ENCODE measurements around the gene CT47A1. TPM values are rescaled to one million over a fixed set of nuclear protein-coding genes. Genes with fewer than 3 reads are reported as not detected.
"Not testable (repeated sequence)": the region's sequence is repeated elsewhere in the genome, so short reads cannot be mapped to it uniquely, and the experiment has no call there.

CT47A1 gene
- total RNA-seq (ENCODE audit: unreplicated experiment): not detected
- long read RNA-seq: 0 reads

DNA sequence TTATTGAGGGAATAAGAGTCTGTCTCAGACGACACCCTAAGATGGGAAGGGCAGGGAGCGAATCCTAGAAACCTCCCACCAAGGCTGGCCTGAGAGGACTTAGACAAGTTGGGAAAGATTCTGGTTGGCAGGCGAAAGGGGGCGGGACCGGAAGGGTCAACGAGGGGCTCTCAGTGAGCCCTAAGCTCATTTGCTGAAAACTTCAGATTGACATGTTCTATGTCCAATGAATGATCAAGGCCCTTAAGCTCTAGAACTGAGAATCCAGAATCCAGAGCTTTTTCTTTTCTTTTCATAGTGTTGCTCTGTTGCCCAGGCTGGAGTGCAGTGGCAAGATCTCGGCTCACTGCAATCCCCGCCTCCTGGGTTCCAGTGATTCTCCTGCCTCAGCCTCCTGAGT is at the start of gene CT47A1:
Gene CT47A1, minus strand, starts transcription at position 101 of the 400 bp plus-strand sequence. CDS start 231 bp downstream, outside the sequence.
- H3K4me3 Mint-ChIP-seq (ENCODE audit: unreplicated experiment); H3K27me3 Mint-ChIP-seq (ENCODE audit: unreplicated experiment); H3K4me1 Mint-ChIP-seq (ENCODE audit: low read depth, unreplicated experiment); H3K9me3 Mint-ChIP-seq (ENCODE audit: unreplicated experiment); DNase-seq; H3K36me3 Mint-ChIP-seq (ENCODE audit: unreplicated experiment); H3K27ac Mint-ChIP-seq (ENCODE audit: unreplicated experiment): not testable (repeated sequence)

DNA sequence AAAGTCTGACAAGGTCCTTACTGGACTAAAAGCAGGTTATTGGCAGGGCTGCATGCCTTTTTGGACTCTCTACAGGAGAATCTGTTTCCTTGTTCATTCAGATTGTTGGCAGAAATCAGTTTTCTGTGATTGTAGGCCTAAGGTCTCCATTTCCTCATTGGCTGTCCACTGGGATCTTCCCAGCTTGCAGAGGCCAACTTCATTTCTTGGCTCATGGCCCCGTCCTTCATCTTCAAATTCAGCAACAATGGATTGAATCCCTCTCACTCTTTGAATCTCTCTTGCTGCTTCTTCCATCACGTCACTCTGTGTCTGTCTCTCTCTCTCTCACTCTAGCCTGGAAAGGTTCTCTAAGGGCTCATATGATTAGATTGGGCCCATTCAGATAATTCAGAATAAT is 47.0 kb upstream of the CT47A1 start:
- H3K27me3 Mint-ChIP-seq (ENCODE audit: unreplicated experiment): no peaks in the 10 kb centered on the region
- H3K4me1 Mint-ChIP-seq (ENCODE audit: low read depth, unreplicated experiment): no peaks in the 10 kb centered on the region
- TF ChIP-seq CTCF (IDR thresholded peaks at IDR 0.05; ENCODE audit: partially characterized antibody, unreplicated experiment): no peak
- no peak overlapping the region for H3K27ac Mint-ChIP-seq (ENCODE audit: unreplicated experiment)
- no peaks in the 10 kb centered on the region for H3K9me3 Mint-ChIP-seq (ENCODE audit: unreplicated experiment)
- no peaks in the 10 kb centered on the region for H3K36me3 Mint-ChIP-seq (ENCODE audit: unreplicated experiment)
- DNase-seq: no peak
- H3K4me3 Mint-ChIP-seq (ENCODE audit: unreplicated experiment): no peak overlapping the region

GRCh38 chrX:121030083-121030482 is 44.5 kb upstream of the CT47A1 start:
- no peak overlapping the region for H3K27ac Mint-ChIP-seq (ENCODE audit: unreplicated experiment)
- H3K4me1 Mint-ChIP-seq (ENCODE audit: low read depth, unreplicated experiment): no peaks in the 10 kb centered on the region
- H3K36me3 Mint-ChIP-seq (ENCODE audit: unreplicated experiment): no peaks in the 10 kb centered on the region
- no peak overlapping the region for H3K4me3 Mint-ChIP-seq (ENCODE audit: unreplicated experiment)
- H3K9me3 Mint-ChIP-seq (ENCODE audit: unreplicated experiment): no peaks in the 10 kb centered on the region
- no peaks in the 10 kb centered on the region for H3K27me3 Mint-ChIP-seq (ENCODE audit: unreplicated experiment)
- TF ChIP-seq CTCF (IDR thresholded peaks at IDR 0.05; ENCODE audit: partially characterized antibody, unreplicated experiment): no peak
- no peak for DNase-seq

DNA sequence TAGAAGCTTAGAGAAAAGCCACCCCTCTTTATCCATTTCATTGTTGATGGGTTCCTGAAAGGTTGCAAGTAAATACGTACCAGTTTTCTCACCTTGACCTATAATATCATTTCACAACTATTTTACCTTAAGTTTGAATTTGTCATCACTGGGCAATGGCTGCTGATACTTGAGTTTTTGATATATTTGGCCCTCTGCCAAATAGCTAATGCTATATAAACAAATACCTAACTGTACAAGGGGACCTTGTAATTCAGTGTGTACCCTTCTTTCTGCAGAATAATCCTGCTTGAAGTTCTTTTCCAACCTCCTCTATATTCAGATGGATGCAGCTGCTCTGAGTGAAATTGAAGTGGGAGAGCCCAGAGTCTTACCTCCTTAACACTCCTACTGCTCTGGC is 42.9 kb upstream of the CT47A1 start:
- H3K27ac Mint-ChIP-seq (ENCODE audit: unreplicated experiment): no peak overlapping the region
- H3K9me3 Mint-ChIP-seq (ENCODE audit: unreplicated experiment): no peaks in the 10 kb centered on the region
- DNase-seq: no peak
- no peak for TF ChIP-seq CTCF (IDR thresholded peaks at IDR 0.05; ENCODE audit: partially characterized antibody, unreplicated experiment)
- H3K4me3 Mint-ChIP-seq (ENCODE audit: unreplicated experiment): no peak overlapping the region
- no peaks in the 10 kb centered on the region for H3K27me3 Mint-ChIP-seq (ENCODE audit: unreplicated experiment)
- H3K4me1 Mint-ChIP-seq (ENCODE audit: low read depth, unreplicated experiment): no peaks in the 10 kb centered on the region
- H3K36me3 Mint-ChIP-seq (ENCODE audit: unreplicated experiment): no peaks in the 10 kb centered on the region

GRCh38 chrX:121014826-121015225 is 29.3 kb upstream of the CT47A1 start:
- Mint-ChIP-seq H3K27me3 (ENCODE audit: unreplicated experiment) (peaks cover 3% of the 10 kb centered on the region), H3K4me1 (ENCODE audit: low read depth, unreplicated experiment) (no peaks in the 10 kb centered on the region)
- no peak for TF ChIP-seq CTCF (IDR thresholded peaks at IDR 0.05; ENCODE audit: partially characterized antibody, unreplicated experiment)

More at GRCh38 chrX:121014826-121015225, 29.3 kb upstream of the CT47A1 start:
- no peak overlapping the region for H3K4me3 Mint-ChIP-seq (ENCODE audit: unreplicated experiment)
- DNase-seq: no peak
- no peak overlapping the region for H3K27ac Mint-ChIP-seq (ENCODE audit: unreplicated experiment)
- no peaks in the 10 kb centered on the region for H3K36me3 Mint-ChIP-seq (ENCODE audit: unreplicated experiment)
- H3K9me3 Mint-ChIP-seq (ENCODE audit: unreplicated experiment): no peaks in the 10 kb centered on the region
